Activated CD4-positive, alpha-beta T cell treated with anti-CD3 and anti-CD28 coated beads, Interleukin-2, amount 50 U/mL, for 1 hour (primary cell): ENCODE data around the gene VPS18.
A peak's percentile ranks its signal among the peaks of the same experiment; 100 is the strongest.
"Not testable (repeated sequence)": the region's sequence is repeated elsewhere in the genome, so short reads cannot be mapped to it uniquely, and the experiment has no call there.

Experiments used
- DNase-seq: peaks from one replicate; pipeline ENCODE4 v3.0.0-alpha.2; 2020

Gene VPS18

GRCh38 chr15:40893733-40894680 lies at the start of gene VPS18:
Gene VPS18, plus strand, starts transcription at chr15:40894450. Its CDS starts 319 bp downstream, at chr15:40894769.
- peak; percentile 99 for DNase-seq

DNA sequence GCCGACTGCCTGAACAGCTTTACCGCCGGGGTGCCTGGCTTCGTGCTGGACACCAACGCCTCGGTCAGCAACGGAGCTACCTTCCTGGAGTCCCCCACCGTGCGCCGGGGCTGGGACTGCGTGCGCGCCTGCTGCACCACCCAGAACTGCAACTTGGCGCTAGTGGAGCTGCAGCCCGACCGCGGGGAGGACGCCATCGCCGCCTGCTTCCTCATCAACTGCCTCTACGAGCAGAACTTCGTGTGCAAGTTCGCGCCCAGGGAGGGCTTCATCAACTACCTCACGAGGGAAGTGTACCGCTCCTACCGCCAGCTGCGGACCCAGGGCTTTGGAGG lies 49.6 kb upstream of the VPS18 start:
- DNase-seq = peak; percentile 31

DNA sequence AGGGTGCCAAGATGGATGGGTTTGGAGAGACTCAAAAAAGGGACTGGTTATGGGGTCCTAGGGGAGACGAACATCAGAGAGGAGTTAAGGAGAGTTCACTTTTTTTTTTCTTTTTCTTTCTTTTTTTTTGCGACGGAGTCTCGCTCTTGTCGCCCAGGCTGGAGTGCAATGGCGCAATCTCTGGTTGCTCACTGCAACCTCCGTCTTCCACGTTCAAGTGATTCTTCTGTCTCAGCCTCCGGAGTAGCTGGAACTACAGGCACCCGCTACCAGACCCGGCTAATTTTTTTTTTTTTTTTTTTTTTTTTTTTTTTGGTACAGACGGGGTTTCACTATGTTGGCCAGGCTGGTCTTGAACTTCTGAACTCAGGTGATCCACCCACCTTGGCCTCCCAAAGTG lies 49.2 kb upstream of the VPS18 start:
- DNase-seq = no peak

- DNase-seq = no peak
These were observed 48.6 kb upstream of the VPS18 start for GRCh38 chr15:40845511-40846284.

GRCh38 chr15:40846841-40847222 lies 47.4 kb upstream of the VPS18 start:
- no peak for DNase-seq

DNA sequence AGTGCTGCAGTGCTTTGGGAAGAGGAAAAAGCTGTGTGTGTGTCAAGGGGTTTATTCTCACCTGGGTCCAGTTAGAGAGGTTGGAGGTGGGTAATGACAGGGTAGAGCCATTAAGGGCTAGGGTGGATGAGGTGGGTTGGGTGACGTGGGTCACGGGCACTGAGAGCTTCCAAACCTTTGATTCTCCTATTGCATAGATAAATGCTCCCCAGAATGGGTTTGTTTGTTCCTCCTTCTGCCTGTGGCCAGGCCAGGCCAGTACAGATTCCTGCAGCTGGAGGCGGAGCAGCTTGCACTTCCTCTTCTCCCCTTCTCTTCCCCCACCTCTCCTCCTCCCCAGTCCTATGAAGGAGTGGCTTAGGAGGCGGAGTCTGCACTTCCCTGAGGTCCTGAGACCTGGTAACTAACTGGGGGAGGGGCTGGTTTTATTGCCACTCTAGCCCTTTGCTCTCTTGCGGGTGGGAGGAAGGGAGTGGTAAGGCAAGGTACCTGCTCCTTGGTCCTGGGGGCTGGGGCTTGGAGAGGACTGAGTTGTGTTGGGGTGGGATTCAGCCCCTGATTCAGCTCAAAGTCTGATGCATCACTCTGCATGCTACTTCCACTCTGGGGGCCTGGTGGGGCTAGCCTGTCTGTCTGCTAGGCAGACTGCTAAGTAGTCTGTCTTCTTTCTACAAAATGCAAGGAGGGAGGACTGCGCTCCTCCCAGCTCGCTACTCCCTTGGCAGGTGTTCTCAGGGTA lies 46.9 kb upstream of the VPS18 start:
- DNase-seq = no peak

DNA sequence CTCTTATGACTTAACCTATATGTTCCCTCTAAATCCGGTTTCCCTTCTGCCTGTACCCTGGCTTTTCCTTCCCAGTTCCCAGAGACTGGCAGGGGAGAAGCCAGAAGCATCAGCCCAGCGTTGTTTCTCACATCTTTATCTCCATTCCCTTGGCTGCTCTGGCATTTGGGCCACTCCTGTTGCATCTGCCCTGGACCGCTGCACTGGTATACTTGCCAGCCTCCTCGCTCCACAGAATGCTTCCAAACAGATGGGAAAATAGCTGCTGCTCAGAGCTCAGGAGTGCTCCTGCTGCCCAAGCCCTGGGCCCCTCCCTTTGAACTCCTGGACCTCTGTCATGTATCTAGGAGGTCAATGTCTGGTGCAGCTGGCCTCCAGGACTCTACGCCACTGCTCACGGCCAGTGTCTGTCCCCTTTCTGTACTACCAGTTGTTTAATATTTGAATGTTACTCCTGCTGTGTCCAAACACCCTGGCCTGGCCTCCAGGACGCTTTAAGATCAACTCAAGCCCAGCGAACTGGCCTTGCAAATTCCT lies 43.6 kb upstream of the VPS18 start:
- no peak for DNase-seq

GRCh38 chr15:40852529-40852928 lies 41.7 kb upstream of the VPS18 start:
- DNase-seq = no peak

GRCh38 chr15:40853241-40853890 lies 40.9 kb upstream of the VPS18 start:
- no peak for DNase-seq

- no peak for DNase-seq
These were observed 40.1 kb upstream of the VPS18 start for GRCh38 chr15:40854161-40854560.

- no peak for DNase-seq
These were observed 38.5 kb upstream of the VPS18 start for GRCh38 chr15:40855706-40856234.

GRCh38 chr15:40856746-40857145 lies 37.5 kb upstream of the VPS18 start:
- DNase-seq = no peak

- DNase-seq = peak; percentile 82
These were observed 36.5 kb upstream of the VPS18 start for GRCh38 chr15:40857601-40858341.

GRCh38 chr15:40858706-40859105 lies 35.5 kb upstream of the VPS18 start:
- no peak for DNase-seq

GRCh38 chr15:40859206-40859851 lies 34.9 kb upstream of the VPS18 start:
- peak; percentile 84 for DNase-seq

DNA sequence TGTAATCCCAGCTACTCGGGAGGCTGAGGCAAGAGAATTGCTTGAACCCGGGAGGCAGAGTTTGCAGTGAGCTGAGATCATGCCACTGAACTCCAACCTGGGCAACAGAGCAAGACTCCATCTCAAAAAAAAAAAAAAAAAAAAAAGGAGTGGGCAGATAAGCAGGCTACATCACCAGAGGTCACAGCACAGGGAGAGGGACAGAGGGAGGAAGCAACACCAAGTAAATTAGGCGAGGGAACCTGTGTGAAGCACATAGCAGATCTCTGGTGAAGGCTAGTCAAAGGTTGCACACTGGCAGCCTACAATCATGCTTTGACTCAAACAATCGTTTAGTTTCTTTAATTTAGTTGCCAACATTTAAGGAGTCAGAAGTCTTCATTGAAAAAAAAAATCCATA lies 33.1 kb upstream of the VPS18 start:
- DNase-seq = not testable (repeated sequence)

DNA sequence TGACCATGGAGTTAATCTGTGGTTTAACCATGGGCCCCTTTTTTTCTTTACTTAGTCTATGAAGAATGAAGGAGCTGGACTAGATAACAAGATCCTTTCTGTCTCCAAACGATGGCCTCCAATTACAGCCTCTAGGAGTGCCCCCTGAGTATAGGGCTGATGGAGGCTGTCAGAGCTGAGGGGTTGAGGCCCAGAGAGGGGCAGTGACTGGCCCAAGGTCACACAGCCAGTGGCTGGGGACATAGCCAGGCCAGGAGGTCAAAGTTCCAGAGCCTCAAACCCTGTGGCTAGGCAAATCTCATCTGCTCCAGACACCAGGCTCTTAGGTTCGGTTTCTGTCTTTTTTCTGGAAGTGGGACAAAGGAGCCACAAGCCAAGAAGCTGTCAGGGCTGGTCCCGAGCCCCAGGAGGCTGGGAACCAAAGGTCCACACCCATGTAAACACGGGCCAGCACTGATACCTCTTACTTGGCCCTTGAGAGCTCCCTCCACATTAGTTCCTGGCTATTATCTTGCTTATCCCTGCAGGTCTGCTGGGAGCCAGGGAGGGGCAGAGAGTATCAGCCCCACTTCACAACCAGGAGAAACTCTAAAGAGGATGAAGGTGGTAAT lies 30.5 kb upstream of the VPS18 start:
- DNase-seq = no peak

DNA sequence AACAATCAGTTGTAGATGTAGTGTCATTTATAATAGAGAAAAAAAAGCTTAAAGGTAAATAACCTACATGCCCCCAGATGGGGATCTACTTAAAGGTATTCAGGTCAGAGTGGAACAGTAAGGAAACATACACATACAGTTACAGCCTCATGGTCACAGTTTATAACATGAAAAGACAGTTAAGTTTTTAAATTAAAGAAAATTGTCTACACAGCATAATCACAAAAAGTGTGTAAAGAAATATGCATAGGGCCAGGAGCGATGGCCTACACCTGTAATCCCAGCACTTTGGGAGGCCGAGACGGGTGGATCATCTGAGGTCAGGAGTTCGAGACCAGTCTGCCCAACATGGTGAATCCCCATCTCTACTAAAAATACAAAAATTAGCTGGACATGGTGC lies 27.1 kb upstream of the VPS18 start:
- no peak for DNase-seq

DNA sequence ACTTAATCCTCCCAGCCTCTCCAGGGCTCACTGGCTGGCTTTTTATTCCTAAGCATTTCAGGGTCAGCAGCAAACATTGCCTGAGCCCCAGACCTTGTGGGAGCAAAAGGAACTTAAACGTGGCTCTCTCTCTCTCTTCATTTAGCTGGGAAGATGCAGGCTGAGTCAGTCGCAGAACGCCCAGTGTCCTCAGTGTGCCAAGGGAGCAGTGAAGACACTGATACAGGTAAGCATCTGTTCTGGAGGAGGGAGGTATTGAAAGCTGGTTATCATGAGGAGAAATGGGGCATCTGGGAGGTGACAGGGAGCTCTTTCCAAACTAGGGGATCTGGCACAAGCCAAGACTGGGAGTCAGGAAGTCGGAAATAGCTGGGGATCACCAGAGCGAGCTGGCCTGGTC lies 24.6 kb upstream of the VPS18 start:
- no peak for DNase-seq

DNA sequence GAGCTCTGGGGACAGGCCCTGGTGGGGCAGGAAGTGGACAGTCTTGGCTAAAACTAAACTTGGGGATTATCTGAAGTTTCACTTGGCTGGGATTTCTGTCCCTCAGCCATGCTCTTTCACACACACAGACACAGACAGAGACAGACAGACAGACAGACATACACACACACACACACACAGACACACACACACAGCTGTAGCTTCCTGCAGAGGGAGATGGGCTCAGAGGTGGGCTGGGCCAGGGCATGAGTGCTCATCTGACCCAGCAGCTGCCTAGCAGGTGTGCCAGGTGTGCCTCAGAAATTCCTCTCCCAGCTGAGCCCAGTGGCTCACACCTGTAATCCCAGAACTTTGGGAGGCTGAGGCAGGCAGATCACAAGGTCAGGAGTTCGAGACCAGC lies 23.5 kb upstream of the VPS18 start:
- DNase-seq = no peak
